HG03064 (cell line): ENCODE measurements around the gene GJC2.
A peak's percentile ranks its signal among the peaks of the same experiment; 100 is the strongest.

Source experiments
- ATAC-seq: cut with Tn5 transposase; IDR thresholded peaks from one replicate; pipeline ENCODE4 v1.9.1; 2021; ENCODE audit warnings: low read depth; ENCODE audit not compliant: unreplicated experiment

GJC2 gene

DNA sequence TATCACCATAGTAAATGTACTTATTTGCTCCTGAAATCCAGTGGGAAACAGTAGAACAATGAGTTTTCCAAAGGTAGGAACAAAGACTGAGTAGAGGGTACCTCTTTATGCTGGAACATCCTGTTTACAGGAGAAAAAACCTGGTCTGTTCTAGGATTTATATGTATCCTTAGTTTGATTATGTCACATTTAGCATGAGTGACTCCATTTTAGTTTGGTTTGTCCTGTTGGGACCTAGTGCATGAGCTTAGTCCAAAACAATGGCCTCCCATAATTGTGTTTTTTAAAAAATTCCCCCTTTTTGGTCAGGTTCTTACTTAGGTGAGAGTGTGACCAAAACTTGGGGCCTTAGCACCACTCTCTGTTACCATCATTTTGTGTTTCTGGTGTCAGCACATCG lies 37.1 kb upstream of the GJC2 start:
- no peak for ATAC-seq

DNA sequence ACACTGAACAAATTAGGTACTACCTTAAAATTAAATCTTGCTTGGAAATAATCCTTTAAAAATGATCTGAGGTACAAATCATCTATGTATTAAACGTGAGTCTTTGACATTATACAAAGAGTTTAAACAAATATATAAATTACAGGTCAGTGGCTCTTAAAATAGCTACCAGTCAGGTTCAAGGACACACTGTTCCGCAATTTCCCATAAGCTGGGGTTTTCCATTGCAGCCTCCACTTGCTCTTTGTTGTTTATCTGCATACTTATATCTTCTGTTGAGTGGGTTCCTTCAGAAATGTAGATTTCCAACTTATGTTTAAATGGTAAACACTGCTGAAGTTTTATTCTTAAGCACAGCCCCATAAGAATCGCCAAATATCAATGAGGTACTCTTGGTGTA lies 34.9 kb upstream of the GJC2 start:
- ATAC-seq = no peak

DNA sequence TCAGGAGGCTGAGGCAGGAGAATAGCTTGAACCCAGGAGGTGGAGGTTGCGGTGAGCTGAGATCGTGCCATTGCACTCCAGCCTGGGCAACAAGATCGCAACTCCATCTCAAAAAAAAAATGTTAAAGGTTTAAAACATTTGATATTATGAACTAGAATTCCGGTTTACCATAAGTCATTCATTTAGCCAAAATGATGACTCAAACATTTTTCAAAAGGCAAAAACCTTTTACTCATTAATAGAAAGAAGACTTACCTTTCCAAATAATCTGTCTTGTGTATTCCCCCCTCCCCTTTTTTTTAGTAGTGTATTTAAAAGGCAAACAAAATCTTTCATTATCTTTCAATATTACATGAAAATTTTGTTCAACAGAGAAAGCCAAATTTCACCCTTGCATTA lies 32.4 kb upstream of the GJC2 start:
- no peak for ATAC-seq

DNA sequence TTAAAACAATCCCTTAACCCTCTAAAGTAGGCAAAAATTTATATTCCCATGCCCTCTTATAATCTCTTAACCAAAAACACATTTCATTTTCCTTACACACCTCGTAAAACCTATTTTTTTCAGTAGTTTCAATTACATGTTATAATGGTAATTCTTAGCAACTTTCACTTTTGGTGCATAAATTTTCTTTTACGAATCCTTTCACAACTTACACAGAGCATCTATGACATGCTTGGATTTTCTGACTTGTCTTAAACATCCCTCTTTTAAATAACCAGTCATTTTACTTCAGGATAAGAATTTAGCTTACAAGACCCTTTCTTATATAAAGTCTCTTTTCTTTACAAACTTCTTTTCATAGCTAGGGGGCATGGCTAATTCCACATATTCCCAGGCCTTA lies 31.7 kb upstream of the GJC2 start:
- no peak for ATAC-seq

DNA sequence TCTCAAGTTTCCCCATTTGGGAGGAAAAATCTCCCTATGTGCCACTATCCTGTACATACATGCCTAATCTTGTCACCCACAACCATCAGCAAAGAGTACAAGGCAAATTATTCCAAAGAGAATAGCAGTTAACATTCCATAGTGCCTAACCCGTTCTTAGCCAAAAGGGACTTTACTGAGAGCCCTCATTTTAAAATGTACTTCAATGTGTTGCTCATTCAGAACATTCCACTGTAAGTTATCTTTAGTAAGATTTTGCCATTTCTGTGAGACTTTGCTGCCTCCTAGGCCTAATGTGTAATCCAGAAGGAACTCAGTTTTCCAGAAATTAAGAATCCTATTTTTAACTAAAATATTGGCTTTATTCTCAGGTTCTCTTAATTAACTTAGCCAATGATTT lies 29.4 kb upstream of the GJC2 start:
- no peak for ATAC-seq

DNA sequence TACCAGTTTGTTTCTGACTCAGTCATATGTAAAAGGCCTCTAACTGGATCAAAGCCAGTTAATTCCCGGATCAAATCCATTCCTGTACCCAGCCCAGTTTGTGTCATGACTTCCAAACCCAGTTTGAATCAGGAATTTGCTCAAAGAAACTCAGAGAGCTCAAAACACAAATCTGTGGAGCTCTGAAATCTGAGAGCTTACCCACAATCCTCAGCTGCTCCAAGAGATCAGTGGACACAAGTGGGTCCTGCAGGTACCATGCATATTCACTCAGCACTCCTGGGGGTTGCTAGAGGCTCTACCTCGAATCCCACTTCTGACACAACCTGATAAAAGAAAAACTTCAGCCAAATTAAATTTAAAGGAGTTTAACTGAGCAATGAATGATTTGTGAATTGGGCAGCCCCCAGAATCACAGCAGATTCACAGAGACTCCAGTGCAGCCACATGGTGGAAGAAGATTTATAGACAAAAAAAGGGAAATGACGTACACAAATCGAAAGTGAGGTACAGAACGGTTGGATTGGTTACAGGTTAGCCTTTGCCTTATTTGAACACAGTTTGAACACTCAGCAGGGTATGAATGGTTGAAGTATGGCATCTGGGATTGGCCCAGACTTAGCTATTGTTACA lies 28.8 kb upstream of the GJC2 start:
- ATAC-seq = no peak

DNA sequence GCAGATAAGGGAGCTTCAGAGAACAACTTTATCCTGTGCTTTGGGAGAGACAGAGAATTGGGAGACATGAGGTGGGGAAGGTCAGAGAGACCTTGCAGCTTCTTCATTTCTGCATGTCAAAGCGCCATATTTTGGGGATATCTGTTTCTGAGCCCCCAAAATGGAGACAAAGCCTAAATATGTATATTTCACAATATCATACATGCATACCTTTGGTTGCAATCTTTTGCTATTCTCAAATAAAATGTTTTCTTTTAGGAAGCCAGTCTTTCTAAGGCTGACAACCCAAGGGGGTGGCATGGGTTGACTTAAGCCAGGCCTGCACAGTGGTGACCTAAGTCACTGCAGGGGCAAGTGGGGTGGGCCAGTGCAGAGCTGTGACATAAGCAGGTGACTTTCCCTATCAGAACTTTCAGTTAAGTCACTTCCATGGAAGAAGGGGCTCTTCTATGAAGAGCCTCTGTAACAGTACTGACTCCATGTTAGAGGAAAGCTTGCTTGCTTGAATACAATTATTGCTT lies 26.7 kb upstream of the GJC2 start:
- ATAC-seq = no peak

DNA sequence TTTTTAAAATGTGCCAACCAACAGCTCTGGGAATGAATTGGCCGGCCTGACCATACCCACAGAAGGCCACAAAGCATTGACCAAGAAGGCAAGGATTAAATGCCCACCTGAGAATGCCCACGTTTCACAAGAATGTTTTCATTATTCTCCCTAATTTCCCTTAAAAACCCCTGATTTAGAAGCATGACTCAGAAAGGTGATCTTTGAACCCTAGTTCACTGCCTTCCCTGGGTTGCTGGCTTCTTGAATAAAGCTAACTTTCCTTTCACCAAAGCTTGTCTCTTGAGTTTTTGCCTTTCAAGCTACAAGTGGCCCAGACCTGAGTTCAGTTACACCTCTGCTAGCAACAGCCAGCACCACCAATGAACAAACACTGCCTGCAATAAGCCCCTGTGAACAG lies 26.2 kb upstream of the GJC2 start:
- no peak for ATAC-seq

DNA sequence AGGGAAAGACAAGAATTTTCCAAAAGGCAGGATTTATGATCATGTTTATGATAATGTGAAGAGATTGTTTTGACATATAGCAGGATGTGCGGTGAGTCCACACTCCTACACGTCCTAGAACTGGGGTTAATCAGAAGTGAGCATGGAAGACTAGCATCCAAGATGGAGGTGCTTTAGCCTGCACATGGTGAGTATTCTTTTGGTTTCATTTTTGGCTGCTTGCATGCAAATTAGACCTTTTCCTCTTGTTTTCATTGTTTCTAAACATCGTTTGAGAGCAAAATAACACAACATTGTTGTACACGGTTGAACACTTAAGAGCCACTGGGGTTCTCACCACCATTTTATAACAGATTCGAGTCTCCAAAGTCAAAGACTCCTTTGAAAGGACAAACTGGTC lies 24.5 kb upstream of the GJC2 start:
- ATAC-seq = no peak

DNA sequence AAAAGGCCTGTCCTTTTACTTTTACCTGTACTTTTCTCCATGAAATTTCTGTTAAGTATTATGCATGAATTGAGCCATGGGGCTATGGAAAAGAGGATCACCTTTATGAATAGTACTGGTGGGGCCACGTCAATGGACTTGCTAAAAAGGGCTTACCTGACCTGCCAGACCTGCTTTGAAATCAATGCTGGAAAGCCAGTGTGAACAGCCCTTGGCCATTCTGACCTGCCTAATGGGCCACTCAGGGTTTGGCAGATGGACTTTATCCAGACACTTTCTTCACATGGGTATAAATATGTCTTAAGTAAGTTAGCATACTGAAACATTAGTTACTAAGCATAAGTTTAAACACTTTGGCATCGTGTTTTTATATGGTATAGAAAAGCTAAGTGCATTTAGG lies 18.0 kb upstream of the GJC2 start:
- no peak for ATAC-seq

DNA sequence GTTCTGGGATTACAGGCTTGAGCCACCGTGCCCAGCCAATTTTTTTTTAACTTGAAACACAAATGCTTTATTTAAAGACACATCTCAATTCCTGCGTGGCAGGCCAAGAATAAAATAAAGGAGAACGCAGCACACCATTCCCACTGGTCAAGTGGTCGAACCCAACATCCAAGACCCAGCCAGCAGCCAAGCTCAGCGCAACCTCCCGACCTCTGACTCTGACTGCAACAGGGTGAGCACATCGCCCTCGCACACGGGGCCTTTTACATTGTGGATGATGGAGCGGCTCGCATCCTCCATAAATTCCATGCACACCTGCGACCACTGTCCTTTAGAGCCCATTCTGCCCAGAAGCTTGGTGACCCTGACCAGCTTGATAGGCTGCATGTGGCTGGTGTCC lies 15.1 kb upstream of the GJC2 start:
- no peak for ATAC-seq

DNA sequence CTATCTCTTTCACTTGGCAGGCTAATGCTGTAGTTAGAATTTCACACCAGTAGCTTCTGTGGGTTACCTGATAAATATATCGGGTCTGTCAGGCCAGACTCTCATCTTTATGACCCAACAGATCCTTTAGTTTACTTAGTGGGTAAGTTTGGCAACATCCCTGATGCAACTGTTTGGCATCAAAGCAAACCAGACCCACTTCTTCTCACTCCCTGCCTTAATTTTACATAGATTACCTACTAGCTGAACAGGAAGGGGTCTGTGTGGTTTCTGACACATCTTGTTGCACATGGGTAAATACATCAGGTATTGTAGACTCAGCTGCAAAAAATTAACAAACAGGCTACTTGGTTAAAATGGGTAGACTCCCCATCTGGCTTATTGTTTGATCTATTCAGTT lies 12.8 kb upstream of the GJC2 start:
- no peak for ATAC-seq

DNA sequence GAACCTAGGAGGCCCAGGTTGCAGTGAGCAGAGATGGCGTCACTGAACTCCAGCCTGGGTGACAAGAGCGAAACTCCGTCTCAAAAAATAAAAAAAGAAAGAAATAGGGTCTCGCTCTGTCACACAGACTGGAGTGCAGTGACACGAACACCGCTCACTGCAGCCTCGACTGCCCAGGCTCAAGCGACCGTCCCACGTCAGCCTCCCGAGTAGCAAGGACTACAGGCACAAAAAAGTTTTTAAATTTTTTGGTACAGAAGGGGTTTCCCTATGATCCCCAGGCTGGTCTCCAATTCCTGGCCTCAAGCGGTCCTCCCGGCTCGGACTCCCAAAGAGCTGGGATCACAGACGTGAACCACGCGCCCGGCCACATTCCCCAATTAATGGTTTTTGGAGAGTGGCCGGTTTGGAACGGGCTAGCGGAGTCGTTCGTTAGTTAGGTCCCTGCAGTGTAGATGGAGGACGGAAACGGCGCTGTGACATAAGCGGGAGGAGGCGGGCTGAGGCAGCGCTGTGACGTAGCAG lies 10.3 kb upstream of the GJC2 start:
- no peak for ATAC-seq

DNA sequence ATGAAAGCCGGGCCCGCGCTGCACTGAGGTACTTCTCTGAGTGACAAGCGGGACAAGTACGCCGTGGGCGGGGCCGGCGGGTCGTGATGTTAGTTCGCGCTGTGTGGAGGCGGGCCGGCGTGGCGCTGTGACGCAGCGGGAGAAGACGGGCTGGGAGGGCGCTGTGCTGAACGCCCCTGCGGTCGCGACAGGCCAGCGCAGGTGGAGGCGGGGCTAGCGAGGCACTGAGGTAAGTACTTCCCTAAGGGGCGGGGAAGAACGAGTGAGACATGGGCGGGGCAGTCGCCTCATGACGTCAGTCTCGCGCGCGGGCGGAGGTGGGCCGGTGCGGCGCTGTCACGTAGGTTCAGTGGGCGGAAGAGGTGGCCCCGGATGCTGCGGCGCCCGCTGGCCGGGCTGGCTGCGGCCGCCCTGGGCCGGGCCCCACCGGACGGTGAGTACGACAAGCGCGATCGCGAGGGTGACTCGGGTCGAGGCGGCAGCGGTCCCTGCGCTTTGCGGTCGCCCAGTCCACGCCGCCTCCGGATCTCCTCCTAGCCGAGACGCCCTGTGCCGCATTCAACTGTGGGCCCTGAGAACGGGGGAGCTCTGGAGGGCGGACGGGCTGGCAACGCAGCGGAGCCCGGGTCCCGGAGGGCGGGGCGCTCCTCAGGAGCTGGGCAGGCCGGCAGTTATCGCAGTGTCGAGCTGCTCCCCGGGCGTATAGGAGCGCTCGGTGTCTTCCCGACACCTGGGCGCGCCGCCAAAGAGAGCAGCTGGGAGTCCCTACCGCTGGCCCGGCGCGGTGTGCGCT lies 9.6 kb upstream of the GJC2 start, which contains the start of gene GUK1:
Gene GUK1, plus strand, starts transcription at position 349 of the 793 bp plus-strand sequence. Its CDS starts 24 bp downstream, at position 373.
- ATAC-seq = peak; percentile 87

DNA sequence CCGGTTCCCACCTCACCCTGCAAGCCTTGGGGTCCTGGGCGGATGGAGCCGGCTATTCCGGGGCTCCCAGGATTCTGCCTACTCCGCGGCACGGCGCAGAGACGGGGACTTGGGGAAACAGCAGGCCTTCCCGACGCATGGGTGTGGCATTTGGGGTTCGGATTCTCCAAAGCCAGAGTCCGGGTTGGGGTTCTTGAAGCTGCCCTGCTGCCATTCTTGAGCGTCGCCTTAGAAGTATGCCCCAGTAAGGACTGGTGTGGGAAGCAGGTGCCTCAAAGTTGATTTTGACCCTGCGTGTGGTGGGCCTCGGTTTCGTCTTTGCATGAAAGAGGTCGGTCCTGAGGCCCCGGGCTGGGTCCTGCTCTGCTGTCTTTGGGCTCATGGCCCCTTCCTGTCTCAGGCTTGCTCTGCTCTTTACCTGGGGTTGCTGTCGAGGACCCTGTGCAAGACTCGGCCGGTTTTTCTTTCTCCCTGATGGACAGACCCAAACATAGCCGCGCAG lies 9.0 kb upstream of the GJC2 start:
- no peak for ATAC-seq

DNA sequence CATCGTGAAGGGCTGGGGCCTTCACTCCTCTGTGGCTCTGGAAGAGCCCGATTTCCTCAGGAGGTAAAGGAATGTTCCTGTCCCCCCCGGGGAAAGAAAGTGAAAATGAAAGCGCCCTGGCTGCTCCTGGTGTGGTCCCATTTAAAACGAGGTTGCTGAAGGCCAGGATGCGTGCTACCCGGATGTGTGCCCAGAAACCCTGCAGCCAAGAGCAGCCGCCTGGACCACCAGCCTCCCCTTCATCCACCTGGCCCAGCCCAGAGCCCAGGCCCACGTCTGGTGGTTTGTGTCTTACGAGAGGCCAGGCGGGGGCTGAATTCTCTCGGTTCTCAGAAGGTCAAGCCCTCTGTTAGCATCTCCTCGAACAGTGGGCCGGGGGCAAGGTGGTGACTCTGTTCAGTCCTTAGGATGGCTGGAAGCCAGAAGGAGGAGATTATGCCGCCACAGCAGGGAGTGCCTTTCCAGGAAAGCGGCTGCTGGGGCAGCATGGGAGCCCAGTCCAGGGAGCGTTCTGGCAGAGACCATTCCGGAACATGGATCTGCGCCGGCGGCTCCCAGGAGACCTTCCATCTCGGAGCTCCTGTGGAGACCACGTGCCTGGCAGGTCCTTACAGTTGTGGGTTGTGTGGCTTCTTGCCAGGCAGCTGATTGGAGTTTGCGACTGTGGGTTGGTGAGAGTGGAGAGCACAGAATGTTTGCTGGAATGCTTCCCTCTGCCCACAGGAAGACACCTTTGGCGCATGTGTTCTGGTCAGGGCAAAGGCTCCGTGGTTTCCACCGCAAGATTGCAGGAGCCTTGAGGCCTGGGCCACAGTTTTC lies 8.3 kb upstream of the GJC2 start:
- no peak for ATAC-seq

DNA sequence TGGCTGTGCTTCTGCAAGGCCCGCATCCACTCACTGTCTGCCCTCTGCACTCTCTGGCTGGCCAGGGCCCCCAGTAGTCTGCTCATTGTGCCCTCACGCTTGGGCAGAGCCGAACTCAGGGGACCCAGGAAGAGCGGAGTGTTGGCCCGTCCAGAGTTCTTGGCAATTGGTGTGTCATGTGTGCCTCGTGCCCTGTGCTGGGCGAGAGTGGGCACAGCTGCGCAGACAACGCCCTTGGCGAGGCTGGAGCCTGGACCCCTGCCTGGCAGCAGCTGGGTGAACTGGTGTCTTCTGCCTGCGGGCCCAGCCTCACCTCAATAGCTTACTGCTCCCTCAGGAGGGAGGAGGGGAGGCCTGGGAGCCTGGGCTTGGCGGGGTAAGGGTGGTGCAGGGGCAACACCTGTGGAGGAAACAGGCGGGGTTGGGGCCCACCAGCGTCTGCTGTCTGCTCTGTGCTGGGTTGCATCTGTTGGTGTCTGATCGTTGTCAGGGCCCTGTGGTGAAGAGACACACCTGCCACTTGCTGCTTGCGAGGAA lies 7.5 kb upstream of the GJC2 start:
- no peak for ATAC-seq

DNA sequence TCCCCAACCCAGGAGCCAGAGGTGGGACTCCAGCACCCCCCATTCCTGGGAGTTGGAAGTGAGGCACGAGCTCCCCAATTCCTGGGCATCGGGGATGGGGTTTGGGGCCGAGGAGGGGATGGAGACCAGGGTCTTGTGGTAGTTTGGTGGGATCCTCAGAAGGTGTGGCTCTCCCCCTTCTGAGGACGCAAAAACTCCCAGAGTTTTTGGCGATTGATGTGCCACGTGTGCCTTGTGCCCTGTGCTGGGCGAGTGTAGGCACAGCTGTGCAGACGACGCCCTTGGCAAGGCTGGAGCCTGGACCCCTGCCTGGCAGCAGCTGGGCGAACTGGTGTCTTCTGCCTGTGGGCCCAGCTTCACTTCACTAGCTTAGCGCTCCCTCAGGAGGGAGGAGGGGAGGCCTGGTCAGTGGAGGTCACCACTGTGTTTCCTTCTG lies 7.0 kb upstream of the GJC2 start:
- no peak for ATAC-seq

DNA sequence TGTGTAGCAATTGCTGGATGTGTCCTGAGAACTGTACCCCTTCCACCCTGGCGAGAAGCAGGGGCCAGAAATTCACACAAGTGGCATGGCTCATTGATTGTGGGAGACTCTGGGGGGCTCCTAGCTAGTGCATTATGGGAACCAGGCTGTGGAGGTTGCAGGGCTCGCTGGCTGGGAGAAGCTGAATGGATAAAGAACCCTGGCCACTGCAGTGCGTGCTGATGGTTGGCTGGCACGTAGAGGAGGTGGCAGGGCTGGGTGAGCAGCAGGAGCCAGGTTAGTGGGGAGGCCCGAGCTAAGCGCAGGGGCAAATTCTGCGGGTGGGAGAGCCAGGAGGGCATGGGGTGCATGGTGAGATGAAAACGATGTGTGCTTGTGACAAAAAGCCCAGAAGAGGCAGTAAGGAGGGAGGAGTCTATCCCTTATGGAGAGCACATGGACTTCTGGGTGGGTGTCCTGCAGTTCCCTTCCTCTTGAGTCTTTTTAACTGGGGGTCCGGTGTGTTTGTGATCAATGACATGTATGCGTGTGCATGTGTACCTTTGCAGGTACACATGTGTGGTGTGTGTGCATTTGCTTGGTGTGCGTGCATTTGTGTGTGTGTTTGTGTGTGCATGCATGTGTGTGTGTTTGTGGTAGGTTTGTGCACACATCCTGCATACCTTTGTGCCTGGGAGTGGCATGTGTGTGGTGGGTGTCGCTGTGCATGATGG lies 6.1 kb upstream of the GJC2 start:
- no peak for ATAC-seq
